HG03442 (cell line): Measurements from ENCODE around the gene NPIPA8.
"Not testable (repeated sequence)": the region's sequence is repeated elsewhere in the genome, so short reads cannot be mapped to it uniquely, and the experiment has no call there.

ENCODE experiments used
- ATAC-seq: cut with Tn5 transposase; IDR thresholded peaks from one replicate; pipeline ENCODE4 v1.9.1; 2021; ENCODE audit warnings: mild to moderate bottlenecking, moderate library complexity; ENCODE audit not compliant: unreplicated experiment

The NPIPA8 gene

GRCh38 chr16:18280319-18280718 lies 56.2 kb downstream of the NPIPA8 start:
- not testable (repeated sequence) for ATAC-seq

GRCh38 chr16:18276756-18277155 lies 59.8 kb downstream of the NPIPA8 start:
- ATAC-seq: not testable (repeated sequence)

- ATAC-seq: not testable (repeated sequence)
Observed at GRCh38 chr16:18270171-18270570, 66.4 kb downstream of the NPIPA8 start.
